RPMI7951 (cell line): ENCODE data around the gene CLDN11. TPM values are rescaled to one million over a fixed set of nuclear protein-coding genes. Genes with fewer than 3 reads are reported as not detected.

ENCODE experiments used
- DNase-seq: peaks from one replicate; pipeline ENCODE4 v3.0.0-alpha.2; 2012; ENCODE audit warnings: low read depth
- total RNA-seq: library from RNA; depleted of rRNA; stranded (reverse); fragments of >200 nt; shearing (Covaris generic); gene quantifications from 2 replicates; pipeline ENCODE4 v1.2.3, GENCODE V29; 2014; rRNA removed

CLDN11 gene
- total RNA-seq, 1 experiment from 2014 or later = 34.4 TPM

- DNase-seq = no peak
These were observed 51.7 kb downstream of the CLDN11 start for GRCh38 chr3:170470063-170471016.

DNA sequence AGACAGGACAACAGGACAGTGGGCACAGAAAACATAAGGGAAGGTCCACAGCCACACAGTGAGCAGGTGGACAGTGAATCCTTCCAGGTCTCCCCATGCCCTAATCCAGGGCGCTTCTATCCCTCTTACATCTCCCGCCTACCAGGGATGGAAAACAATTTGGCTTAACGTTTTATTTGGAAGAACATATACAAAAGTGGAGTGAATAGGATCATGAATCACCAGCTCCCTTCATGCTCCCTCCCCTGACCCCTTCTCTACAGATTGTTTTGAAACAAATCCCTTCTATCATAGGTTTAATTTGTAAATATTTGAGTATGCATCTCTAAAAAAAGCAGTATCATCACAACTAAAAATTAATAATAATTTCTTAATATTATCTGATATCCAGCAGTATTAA is 52.5 kb downstream of the CLDN11 start:
- no peak for DNase-seq

GRCh38 chr3:170473358-170473757 is 54.7 kb downstream of the CLDN11 start:
- no peak for DNase-seq

DNA sequence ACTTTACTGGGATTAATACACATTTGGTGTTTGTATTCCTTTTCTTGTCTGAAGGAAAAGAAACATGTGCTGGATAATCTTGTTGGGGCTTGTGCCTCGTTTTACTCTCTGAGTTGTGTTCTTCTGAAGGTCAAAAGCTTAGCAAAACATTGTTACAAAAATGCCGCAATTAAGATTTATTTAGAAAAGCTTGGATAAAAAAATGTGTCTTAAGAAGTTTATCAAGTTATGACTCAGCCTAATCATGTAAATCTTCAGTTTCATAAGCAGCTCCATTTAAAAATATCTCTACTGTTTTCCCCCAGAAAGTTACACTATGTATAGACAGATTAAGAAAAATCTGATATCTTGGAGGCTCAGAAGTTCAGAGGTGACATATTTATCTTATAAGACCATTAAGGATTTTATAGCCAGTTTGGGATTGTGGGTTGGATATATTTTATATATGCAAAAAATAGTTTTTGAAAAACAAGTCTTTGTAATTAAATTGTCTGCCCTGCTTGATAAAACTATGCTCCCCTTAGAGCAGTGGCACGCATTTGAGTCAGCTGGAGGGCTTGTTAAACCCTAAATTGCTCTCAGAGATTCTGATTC is 56.5 kb downstream of the CLDN11 start:
- no peak for DNase-seq

GRCh38 chr3:170476291-170476690 is 57.6 kb downstream of the CLDN11 start:
- DNase-seq = no peak

DNA sequence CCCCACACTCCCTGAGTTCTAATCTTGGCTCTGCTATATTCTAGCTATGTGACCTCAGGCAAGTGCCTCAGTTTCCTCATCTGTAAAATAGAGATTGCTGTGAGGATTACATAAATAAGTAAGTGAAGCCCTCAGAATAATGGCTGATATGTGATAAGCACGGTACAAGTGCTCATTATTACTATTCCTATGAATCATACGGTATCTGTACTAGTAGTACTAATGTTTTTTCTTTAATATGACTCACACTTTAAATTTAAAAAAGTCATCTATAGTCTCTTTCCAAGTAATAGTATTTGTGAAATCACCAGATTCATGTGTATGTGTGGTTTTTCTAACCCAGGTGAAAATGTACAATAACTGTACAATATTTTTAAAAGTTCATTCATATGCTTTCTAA is 58.7 kb downstream of the CLDN11 start:
- DNase-seq = no peak

DNA sequence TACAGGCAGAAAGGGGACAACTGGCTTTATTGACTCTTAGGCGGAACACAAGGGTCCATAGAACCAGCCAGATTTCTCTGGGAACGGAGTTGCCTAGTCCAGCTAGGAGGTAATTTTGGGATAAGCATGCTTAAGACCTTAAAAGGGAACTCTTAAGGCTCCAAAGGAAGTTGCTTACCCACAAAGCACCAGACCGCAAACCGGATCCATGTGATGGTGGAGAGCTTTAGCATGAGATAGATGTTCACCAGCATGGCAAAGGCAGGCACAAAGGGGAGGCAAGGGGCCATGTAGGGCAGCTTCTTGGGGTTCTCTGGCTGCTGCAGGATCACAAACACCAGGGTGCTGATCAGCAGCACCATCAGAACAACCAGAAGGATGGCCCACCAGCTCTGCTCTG is 61.4 kb downstream of the CLDN11 start:
- no peak for DNase-seq

GRCh38 chr3:170482199-170482598 is 63.5 kb downstream of the CLDN11 start:
- no peak for DNase-seq

- DNase-seq = no peak
These were observed 65.0 kb downstream of the CLDN11 start for GRCh38 chr3:170483485-170484262.

Other genes with a start within 250 kb of the CLDN11 start
- 19.2 and 43.9 TPM in 2 replicates for gene PHC3, start 237.1 kb upstream of the CLDN11 start, total RNA-seq
- gene PRKCI, start 196.4 kb upstream of the CLDN11 start, total RNA-seq = 26.9 and 36.2 TPM in 2 replicates
- gene SKIL, start 61.2 kb upstream of the CLDN11 start, total RNA-seq = 41.9 and 53.1 TPM in 2 replicates
- gene SLC7A14, start 167.2 kb downstream of the CLDN11 start, total RNA-seq = 0.12 TPM in 1 of 2 replicates, not detected in the other